RCC 7860 (cell line): Measurements from ENCODE around the gene PACRG.

Source experiments
- DNase-seq: peaks from one replicate; pipeline ENCODE4 v3.0.0-alpha.2; 2015; ENCODE audit warnings: low spot score
- FAIRE-seq: peaks from 2 replicates; lab custom pipeline; 2012; peaks lifted over from hg19 to GRCh38; lab: Jason Lieb, UNC

PACRG gene

GRCh38 chr6:163064397-163064796 is 336.6 kb downstream of the PACRG start:
- no peak for DNase-seq
- FAIRE-seq, result no peak

DNA sequence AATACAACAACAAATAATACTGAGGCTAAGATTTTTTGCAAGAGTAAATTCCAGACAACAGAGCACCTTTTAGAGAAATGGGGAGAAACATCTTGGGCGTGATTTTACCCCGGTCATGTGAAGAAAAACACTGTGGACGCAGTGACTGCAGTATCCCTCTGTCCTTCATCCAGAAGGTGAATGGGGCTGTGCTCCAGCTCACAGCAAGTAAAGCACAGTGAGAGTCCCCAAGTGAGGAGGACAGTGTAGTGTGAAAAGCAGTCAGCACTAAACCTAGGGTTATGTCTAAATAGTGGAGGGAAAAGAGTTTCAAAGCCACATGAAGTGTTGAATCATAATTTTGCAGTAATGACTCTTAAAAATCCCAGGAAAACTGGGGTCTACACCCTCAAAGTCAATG is 338.4 kb downstream of the PACRG start:
- DNase-seq (no peak), FAIRE-seq (no peak)

DNA sequence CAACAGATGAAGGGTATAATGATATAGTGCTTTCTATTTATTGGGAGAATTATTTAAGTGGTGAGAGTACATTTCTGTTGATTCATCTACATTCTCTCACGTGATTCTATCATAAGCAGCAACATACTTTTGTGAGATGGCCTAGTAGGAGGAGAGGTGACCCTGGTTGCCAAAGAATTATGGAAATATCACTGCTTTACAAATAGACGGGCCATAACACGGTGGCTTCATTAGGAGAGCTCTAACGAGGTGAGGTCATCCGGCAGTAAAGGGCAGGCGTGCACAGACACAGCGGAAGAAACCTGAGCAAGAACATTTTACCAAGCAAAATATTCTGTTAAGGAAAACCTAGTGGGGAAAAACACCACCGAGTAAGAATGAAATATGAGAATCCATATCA is 349.4 kb downstream of the PACRG start:
- no peak for FAIRE-seq
- no peak for DNase-seq

- DNase-seq (no peak), FAIRE-seq (no peak)
These were observed 350.9 kb downstream of the PACRG start for GRCh38 chr6:163078712-163079111.

GRCh38 chr6:163080228-163080627 is 352.5 kb downstream of the PACRG start:
- FAIRE-seq (no peak), DNase-seq (no peak)

DNA sequence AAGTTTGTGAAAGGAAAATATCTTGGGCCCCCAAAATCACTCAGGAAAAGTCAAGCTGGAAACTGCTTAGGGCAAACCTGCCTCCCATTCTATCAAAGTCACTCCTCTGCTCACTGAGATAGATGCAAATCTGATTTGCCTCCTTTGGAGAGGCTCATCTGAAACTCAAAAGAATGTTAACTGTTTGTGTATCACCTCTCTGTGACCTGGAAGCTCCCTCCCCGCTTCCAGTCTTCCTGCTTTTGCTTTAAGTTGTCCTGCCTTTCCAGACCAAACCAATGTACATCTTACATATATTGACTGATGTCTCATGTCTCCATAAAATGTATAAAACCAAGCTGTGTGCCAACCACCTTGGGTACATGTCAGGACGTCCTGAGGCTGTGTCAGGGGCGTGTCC is 355.4 kb downstream of the PACRG start:
- FAIRE-seq, result no peak

GRCh38 chr6:163085426-163085825 is 357.7 kb downstream of the PACRG start:
- no peak for FAIRE-seq
- DNase-seq, result no peak

More for the DNA sequence above, 355.4 kb downstream of the PACRG start:
- no peak for DNase-seq

DNA sequence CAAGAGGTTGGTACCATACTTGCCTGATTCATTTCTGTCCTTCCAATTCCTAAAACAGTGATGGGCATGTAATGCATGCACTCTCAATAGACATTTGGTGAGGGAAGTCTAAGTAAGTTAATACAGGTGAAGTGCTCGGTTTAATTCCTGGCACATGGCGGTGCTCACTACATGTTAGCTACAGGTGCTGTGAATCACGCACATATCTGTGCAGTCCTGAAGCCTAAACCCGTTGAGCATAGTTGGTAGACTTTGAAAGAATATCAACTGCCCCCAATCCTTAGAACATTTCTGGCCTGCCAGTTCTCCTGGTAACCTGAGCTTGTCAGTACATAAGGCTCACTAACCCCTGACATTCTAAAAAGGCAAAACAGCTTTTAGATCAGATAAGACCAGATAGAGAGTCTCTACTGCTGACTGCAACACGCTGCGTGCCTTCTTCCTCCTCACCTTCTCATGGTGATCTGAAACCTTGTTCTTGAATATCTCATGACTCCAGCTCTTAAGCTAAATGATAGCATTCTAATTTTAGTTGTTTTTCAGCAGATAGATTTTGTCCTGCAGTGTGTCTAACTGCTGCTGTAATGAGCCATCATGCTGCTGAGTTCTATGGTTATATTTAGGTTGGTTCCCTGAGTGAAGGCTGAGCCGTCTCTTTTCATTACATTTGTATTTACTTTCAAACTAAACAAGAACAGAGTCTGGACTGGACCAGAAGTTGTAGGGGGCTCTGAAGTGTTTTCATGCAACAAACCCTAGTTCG is 358.3 kb downstream of the PACRG start:
- FAIRE-seq, result no peak

GRCh38 chr6:163086624-163086920 is 358.8 kb downstream of the PACRG start:
- FAIRE-seq, result no peak
- DNase-seq, result no peak

More for the DNA sequence above, 358.3 kb downstream of the PACRG start:
- no peak for DNase-seq

DNA sequence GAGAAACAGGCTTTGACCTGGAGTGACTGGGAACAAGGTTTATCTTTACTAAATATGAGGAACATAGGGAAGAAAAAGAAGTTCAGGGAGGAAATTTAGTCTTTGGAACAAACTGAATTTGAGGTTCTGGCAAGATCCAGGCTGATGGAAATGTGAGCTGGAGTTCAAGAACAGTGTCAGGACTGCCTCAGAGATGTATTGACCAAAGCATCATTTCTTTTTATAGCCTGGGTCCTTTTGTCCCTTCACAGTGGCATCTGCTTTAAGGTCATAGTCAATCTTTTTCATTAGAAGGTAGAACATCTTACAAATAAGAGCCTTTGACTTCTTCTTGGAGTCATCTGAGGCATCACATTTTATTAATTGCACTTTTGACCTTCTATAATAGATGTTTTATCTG is 360.2 kb downstream of the PACRG start:
- DNase-seq (no peak), FAIRE-seq (no peak)

DNA sequence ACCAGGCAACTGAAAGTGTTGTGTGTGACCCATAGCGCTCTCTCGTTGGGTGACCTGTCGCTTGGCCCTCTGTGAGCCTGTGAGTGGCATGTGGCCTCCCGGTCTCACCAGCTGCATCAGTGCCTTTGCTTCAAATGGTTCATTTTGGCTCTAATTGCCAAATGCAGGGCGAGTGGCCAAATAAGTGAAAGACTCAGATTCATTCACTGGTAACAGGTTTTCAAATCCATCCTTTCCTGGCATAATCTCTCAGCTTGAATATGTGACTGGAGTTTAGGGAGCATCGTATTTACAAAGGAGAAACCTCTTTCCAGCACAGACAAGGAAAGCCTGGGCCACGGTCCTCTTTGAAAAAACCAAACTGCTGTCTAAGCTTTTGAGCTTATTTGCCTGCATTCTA is 365.1 kb downstream of the PACRG start:
- no peak for FAIRE-seq
- no peak for DNase-seq

- no peak for DNase-seq
- FAIRE-seq, result no peak
These were observed 367.1 kb downstream of the PACRG start for GRCh38 chr6:163094881-163095280.

GRCh38 chr6:163095401-163095800 is 367.6 kb downstream of the PACRG start:
- DNase-seq (no peak), FAIRE-seq (no peak)

GRCh38 chr6:163098827-163099479 is 371.2 kb downstream of the PACRG start:
- FAIRE-seq (no peak), DNase-seq (no peak)

GRCh38 chr6:163099621-163100171 is 371.9 kb downstream of the PACRG start:
- DNase-seq (no peak), FAIRE-seq (no peak)

- FAIRE-seq (no peak), DNase-seq (no peak)
These were observed 372.5 kb downstream of the PACRG start for GRCh38 chr6:163100259-163100658.

GRCh38 chr6:163113358-163113962 is 385.7 kb downstream of the PACRG start:
- no peak for FAIRE-seq
- DNase-seq, result no peak

GRCh38 chr6:163118941-163119340 is 391.2 kb downstream of the PACRG start:
- DNase-seq, result no peak
- no peak for FAIRE-seq

- FAIRE-seq, result no peak
- DNase-seq, result no peak
These were observed 392.4 kb downstream of the PACRG start for GRCh38 chr6:163120223-163120622.

DNA sequence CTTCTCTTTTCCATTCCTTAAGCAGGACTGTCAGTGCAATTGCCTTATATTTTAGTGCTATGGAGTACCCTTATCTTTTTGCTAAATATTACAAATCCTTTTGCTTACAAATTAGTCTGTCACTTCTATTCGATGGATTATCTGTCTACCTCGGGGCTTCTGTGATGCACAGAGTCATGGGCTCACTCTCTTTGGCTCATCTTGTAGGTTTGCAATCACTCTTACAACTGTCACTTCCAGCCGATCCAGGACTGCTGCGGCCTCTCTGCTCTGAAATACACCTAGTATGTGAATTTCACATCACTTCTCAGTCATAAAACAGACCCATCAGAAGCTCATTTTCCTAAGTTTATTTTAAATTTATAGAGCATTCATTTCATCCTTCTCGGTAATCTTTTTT is 393.5 kb downstream of the PACRG start:
- FAIRE-seq (no peak), DNase-seq (no peak)

DNA sequence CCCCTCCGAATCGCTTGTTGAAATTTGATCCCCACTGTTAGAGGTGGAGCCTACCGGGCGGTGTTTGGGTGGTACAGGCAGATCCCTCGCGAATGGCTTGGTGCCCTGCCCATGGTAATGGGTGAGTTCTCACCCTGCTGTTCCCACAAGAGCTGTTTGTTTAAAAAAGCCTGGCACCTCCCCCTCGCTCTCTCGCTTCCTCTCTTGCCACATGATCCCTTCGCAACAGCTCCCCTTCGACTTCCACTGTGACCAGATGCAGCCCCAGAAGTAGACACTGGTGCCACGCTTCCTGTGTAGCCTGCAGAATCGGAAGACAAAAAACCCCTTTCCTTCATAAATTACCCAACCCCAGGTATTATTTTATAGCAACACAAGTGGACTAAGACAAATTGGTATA is 394.6 kb downstream of the PACRG start:
- DNase-seq (no peak), FAIRE-seq (no peak)

DNA sequence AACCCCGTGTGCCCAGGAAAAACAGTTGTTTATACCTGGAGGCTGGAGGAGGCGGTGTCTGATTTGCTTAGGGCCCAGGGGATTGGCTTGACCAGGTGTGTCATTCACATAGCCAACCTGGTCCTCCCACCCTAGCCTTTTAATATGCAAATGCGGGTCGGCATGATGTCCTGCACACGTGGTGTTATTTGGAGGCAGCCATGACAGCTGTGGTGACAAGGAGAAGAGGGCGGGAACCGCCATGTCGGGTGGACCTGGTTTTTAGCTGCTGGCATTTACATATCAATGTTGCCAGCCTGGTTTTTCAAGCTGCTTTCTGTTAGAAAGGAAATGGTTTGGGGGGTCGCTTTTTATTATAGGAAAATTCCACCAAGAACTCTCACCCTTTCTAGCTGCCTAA is 395.3 kb downstream of the PACRG start:
- DNase-seq, result no peak
- no peak for FAIRE-seq
